Adipose tissue (tissue), 3 donors: ENCODE measurements around the gene BCKDHA. TPM values are rescaled to one million over a fixed set of nuclear protein-coding genes. Genes with fewer than 3 reads are reported as not detected.
"Not testable (repeated sequence)": the region's sequence is repeated elsewhere in the genome, so short reads cannot be mapped to it uniquely, and the experiment has no call there.

ENCODE experiments used
- H3K27ac ChIP-seq: one replicate; pipeline ENCODE4 v1.5.1; 2013; ENCODE audit warnings: low read depth, low read length
- WGBS, 3 donors: extraction: QIAGEN DNeasy Blood & Tissue Kit; methylation state at CpG; one replicate each; pipeline ENCODE4 v1.1.7; 2013; 5-methylcytosine and 5-hydroxymethylcytosine counted together
- polyA plus RNA-seq, 3 donors: library from polyadenylated mRNA; stranded (reverse); fragments of 200-250 nt; gene quantifications; one replicate each; pipeline ENCODE4 v1.2.3, GENCODE V29; 2013
- donor health status: healthy with polysubstance abuse.
- donor health status: Bipolar disorder and iron deficiency.
- donor health status: healthy.

Gene BCKDHA
- polyA plus RNA-seq, 3 donors, result 42.6 to 61.2 (median 49.3) TPM

DNA sequence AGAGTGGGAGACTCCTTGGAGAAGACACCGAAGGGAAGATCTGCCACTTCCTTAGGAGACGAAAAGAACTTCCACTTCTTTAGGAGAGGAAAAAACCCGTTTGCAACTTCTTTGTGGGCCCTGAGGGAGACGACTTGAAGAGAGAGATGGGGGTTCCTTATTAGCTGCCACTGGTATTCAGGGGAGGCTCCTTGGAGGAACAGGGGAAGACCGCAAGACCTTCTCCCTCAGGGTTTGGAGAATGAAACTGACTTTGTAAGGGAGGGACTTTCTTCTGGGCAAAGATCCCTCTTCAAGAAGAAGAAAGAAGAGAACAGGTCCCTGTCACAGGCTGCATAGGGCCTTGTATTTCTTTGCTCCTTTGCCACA, 416 bp downstream of the BCKDHA start:
- WGBS, 3 donors, result 0 to 1% (median 0%) methylated on average over 5 of the region's 5 CpGs
- H3K27ac ChIP-seq, result no peak overlapping the region

DNA sequence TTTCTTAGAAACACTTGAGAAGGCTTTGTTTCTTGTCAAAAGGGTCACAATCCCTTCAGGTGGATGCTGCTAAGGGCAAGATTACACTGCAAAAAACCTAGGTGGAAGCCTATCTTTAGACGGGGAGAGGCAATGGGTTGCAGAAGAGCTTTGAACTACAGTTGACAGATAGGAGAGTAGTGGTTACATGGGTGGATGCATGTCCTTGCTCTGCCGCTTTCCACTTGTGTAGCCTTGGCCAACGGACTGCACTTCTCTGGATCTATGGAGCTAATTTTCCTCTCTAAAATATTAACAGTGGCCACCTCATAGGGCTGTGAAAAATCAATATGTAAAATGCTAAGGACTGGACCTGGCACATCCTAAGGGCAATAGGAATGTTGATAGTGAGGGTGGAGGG, 980 bp downstream of the BCKDHA start:
- 11 to 62% (median 51%) methylated on average over 3 of the region's 3 CpGs for WGBS, 3 donors
- H3K27ac ChIP-seq, result no peak overlapping the region

DNA sequence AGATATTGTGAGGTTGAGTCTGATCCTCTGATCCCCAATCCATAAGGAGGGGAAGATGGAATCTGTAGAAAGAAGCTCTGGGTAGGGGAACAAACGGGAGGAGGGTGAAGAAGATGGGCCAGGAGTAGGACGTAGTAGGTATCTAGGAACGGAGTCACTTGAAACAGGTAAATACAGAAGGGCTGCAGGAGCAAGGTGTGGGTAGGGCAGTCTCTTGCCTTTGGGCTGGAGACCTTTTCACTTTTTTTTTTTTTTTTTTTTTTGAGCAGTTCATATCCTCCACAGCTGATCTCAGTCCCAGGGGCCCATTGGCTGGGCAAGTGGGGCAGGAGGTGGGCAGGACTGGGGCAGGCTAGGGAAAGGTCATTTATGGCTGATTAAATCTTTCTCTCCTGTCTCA, 1.5 kb downstream of the BCKDHA start:
- 63 to 92% (median 84%) methylated on average over 3 of the region's 3 CpGs for WGBS, 3 donors
- H3K27ac ChIP-seq, result no peak overlapping the region

DNA sequence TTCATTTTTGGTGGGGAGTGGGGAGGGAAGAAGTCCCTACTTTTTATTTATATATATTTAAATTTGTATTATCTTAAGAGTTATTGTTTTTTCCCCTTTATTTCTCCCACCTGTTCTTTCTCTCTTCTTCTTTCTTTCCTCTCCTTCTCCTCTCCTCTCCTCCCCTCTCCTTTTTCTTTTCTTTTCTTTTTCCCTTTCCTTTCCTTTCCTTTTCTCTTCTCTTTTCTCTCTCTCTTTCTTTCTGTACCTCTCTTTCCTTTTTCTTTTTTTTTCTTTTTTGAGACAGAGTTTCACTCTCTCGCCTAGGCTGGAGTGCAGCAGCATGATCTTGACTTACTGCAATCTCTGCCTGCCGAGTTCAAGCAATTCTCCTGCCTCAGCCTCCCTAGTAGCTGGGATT, 1.9 kb downstream of the BCKDHA start:
- H3K27ac ChIP-seq, result no peak overlapping the region
- 91 to 95% (median 91%) methylated on average over 2 of the region's 2 CpGs for WGBS, 3 donors

DNA sequence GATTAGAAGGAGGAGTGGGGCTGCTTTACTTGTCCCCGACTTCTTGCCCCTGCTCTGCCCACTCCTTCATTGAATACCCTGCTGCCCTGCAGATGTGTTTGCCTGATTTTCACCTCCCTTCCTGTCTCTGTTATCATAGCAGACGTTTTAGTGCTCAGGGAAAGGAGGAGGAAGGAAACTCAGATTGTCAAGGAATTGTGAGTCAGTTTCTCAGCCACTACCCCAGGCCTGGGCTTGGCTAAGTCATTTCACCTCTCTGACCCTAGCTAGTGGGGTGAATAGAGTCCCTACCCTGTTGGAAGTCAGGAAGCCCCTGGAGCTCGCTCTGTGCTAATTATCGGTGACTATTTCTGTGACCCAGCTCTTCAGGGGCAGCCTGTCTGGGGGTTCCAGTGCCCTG, 3.9 kb downstream of the BCKDHA start:
- WGBS, 3 donors, result 68 to 72% (median 68%) methylated on average over 4 of the region's 4 CpGs
- H3K27ac ChIP-seq, result no peak overlapping the region

DNA sequence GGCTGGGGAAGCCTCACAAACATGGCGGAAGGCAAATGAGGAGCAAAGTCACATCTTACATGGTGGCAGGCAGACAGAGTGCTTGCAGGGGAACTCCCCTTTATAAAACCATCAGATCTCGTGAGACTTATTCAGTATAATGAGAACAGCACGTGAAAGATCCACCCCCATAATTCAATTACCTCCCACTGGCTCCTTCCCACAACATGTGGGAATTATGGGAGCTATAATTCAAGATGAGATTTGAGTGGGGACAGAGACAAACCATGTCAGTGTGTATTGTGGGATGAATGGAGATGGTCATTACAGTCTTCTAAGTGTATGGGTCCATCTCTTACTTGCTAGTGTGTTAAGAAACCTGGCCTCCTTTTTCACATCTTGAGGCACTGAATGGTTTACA, 4.4 kb downstream of the BCKDHA start:
- H3K27ac ChIP-seq, result no peak overlapping the region
- WGBS, 3 donors, result 65 to 90% (median 75%) methylated on average over 3 of the region's 3 CpGs

DNA sequence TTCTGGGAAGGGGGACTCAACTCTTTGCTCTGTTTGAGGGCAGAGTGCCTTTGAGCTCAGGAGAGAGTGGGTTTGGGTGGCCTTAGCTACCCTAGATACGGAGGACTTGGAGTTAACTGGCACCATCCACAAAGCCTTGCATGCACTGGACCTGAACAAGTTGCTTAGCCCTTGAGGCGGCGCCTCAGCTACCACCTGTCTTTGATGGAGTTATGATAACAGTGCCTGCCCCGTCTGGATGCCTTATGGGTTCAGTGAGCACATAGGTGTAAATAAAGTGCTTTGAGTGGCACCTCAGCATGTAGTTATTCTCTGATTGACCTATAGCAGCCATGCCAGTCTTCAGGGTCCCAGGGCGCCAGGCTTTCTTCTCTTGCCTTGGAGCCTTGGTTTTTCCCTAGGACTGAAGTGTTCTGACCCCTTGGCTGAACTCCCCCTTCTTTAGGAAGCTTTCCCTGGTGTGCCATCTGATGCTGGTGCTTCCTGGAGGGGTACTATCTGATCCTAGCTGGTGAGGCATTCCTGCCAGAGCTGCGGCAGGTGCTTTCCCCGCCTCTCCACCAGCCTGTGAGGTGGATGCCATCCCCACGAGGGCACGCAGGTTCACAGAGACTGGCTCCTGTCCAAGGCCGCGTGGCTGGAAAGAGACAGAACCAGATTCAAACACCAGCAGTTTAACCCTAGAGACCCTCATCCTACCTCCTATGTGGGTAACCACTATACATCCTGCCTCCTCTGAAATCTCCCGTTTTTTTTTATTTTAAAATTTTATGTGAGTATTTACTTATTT, 5.8 kb downstream of the BCKDHA start:
- no peak overlapping the region for H3K27ac ChIP-seq
- 50 to 70% (median 67%) methylated on average over 12 of the region's 12 CpGs for WGBS, 3 donors

DNA sequence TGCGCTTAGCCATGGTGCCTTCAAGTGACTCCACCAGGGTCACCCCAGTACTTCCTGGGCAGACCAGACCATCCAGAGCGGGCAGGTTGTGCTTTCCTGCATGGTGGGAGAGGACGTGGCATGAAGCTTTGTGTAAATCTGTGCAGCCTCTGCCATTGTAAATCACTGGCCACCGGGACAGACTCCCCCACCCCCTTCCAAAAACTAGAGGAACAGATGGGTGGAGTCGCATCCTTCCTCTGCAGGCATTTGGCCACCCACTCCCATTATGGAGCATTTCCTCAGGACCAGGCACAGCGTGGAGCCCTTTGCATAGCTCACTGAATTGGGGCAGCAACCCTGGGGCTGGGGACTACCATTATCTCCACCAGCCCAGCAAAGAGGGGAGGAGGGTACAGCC, 8.2 kb downstream of the BCKDHA start:
- H3K27ac ChIP-seq, result no peak overlapping the region
- WGBS, 3 donors, result 56 to 84% (median 63%) methylated on average over 6 of the region's 6 CpGs

DNA sequence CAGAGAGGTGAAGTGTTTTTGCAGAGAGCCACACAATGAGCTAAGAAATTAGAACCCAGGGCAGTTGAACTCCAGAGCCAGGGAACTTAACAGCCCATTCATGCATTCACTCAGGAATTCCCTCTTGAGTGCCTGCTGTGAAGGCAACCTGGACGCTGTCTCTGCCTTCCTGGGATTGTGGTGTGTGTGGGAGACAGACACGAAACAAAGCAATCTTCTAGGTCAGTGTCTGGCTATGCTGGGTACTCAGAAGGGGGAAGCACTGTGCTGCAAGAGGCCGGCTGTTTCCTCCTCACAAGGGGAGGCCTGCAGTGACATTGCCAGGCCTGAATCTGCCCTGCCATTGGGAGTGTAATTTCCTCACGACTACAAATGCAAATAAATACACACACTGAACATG, 9.7 kb downstream of the BCKDHA start:
- no peak overlapping the region for H3K27ac ChIP-seq
- WGBS, 3 donors, result 24 to 61% (median 30%) methylated on average over 4 of the region's 4 CpGs

DNA sequence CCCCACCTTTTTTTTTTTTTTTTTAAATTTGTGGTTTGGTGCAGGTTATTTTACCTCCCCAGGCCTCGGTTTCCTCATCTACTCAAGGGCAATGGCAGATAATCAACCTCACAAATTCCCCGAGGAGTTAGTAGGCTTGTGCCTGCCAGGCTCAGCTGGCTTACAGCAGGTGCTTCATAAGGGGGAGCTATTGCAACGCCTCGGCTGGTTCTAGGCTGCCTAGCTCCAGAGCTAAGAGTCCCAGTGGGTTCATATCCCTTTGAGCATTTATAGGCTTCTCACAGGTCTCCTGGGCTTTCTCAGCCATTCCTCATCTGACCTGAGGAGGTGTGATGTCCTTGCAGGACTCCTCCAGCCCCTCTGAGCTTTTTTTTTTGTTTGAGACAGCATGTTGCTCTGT, 10.6 kb downstream of the BCKDHA start:
- WGBS, 3 donors, result 62 to 81% (median 67%) methylated on average over 4 of the region's 4 CpGs
- no peak overlapping the region for H3K27ac ChIP-seq

DNA sequence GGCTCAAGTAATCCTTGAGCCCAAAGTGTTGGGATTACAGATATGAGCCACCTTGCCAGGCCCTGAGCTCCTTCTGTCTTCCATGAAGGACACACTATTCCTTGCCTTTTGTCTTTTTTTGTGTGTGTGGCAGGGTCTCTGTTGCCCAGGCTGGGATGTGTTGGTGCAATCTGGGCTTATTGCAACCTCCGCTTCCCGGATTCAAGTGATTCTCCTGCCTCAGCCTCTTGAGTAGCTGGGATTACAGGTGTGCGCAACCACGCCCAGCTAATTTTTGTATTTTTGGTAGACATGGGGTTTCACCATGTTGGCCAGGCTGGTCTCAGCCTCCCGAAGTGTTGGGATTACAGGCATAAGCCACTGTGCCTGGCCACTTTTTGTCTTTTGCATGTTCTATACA, 11.2 kb downstream of the BCKDHA start:
- 75 to 83% (median 80%) methylated on average over 5 of the region's 5 CpGs for WGBS, 3 donors
- not testable (repeated sequence) for H3K27ac ChIP-seq

DNA sequence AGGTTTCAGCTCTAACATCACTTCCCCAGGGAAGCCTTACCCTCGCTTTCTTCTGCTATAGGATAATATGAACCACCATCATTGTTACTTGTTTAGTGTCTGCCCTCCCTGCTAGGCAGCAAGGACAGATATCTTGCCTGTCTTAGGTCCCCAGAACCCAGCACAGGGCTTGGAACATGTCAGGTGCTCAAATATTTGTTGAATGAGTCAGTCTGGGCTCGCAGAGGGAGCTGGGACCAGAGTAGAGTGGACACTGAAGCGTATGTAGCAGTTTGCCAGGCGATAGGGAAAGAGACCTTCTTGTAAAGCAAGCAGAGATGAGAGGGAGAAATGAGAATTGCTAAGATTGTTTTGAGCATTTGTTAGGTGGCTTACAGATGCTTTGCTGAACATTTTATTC, 11.7 kb downstream of the BCKDHA start:
- WGBS, 3 donors, result 31 to 63% (median 58%) methylated on average over 4 of the region's 4 CpGs
- no peak overlapping the region for H3K27ac ChIP-seq

DNA sequence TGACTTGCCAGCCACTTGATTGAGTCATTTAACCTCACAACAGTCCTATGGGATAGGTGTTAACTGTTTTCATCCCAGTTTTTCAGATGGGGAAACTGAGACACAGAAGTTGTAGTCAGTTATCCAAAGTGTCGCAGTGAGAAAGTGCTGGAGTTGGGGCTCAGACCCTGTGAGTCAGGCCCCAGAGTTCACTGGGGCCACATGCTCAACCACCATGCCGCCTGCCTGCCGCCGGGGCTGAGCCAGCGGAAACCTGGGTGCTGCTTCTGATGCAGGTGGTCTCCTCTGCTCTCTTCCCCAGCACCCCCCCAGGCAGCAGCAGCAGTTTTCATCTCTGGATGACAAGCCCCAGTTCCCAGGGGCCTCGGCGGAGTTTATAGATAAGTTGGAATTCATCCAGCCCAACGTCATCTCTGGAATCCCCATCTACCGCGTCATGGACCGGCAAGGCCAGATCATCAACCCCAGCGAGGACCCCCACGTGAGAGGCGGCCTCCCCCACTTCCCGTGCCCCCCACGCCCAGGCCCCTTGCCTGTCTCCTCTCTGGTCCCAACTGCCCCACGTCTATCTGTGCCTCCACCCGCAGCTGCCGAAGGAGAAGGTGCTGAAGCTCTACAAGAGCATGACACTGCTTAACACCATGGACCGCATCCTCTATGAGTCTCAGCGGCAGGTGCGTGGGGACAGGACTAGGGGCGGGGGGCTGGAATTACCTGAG, 12.9 kb downstream of the BCKDHA start:
- no peak overlapping the region for H3K27ac ChIP-seq
- 83 to 91% (median 90%) methylated on average over 21 to 23 of the region's 23 CpGs for WGBS, 3 donors

DNA sequence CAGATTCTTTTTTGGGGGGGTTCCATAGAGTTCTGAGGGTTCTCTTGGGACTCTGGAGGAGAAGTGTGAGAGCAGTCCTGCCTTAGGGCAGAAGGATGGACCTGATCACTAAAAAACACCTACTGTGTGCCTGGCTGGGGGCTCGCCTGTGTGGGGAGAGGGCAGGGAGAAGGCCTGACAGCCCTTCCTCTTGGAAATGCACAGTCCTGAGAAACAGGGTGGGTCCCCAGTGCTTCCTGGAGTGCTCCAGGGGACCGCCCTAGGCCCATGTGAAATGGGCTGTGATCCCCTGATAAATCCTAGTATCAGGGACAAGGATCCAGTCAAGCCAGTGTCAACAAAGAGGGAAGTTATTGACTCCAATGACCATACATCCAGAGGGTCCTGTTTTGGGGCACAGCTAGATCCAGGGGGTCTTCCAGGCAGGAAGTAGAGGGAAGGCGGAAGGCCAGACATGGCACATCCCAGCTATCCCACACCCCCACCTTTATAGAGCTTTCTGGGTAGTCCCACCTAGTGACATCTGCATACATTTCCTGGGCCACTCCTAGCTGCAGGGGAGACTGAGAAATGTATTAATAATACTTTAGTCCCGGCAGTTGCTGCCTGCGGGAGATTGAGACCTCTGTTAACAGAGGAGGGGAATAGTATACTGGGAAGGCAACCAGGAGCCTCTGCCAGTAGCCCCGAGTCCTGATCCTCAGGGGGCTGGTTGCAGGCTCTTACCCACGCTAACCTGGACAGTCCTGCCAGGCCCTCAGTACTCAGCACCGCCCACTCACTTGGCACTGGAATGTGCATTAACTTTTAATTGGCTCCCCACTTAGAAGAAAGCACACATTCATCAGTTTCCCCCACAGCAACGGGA, 13.7 kb downstream of the BCKDHA start:
- no peak overlapping the region for H3K27ac ChIP-seq
- 66 to 70% (median 68%) methylated on average over 9 of the region's 9 CpGs for WGBS, 3 donors

DNA sequence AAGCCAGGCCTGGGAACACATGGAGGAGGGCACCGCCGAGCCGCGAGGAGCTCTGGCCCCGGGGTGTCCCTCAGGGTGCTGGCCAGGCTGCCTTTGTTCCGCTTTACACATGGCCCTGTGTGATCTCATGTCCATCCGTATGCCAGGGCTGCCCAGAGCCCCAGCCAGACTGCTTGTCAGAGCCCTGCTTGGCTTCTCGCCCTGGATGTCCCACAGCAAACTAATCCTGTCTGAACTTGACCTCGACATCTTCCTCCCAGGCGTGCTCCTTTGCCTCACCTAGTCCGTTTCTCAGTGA, 14.3 kb downstream of the BCKDHA start:
- 51 to 83% (median 73%) methylated on average over 11 of the region's 11 CpGs for WGBS, 3 donors
- H3K27ac ChIP-seq, result no peak overlapping the region

DNA sequence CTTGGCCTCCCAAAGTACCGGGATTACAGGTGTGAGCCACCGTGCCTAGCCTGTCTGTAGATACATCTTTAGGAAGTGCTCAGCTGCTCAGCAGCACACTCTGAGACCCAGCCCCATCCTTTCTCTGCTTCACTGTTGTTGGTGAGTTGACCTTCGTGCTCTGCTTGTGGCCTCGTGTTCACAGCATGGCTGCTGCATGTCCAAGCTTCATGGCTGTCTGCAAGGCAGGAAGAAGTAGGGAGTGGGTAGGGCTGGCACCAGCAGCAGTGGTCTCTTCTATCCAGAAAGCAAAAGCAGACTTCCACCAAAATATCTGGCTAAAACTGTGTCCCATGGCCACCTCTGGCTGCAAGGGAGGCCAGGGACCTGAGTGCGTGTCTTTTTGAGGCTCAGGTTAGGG, 15.3 kb downstream of the BCKDHA start:
- 94 to 95% (median 95%) methylated on average over 5 of the region's 5 CpGs for WGBS, 3 donors

DNA sequence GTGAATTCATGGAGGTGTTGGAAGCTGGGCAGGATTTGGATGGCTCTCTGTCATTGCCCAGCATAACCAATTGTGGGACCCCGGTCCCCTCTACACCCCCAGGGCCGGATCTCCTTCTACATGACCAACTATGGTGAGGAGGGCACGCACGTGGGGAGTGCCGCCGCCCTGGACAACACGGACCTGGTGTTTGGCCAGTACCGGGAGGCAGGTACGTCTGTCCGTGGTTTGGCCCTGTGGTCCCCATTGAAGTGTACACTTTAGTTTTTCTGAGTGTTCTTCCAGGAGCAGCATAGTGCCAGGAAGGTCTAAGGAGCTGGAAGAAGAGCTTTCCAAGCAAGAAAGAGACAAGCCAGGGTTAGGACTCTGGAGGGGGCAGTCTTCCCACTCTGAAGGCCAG, 16.3 kb downstream of the BCKDHA start:
- H3K27ac ChIP-seq, result no peak overlapping the region
- 92 to 94% (median 93%) methylated on average over 10 of the region's 10 CpGs for WGBS, 3 donors

More for the DNA sequence above, 15.3 kb downstream of the BCKDHA start:
- H3K27ac ChIP-seq, result no peak overlapping the region

DNA sequence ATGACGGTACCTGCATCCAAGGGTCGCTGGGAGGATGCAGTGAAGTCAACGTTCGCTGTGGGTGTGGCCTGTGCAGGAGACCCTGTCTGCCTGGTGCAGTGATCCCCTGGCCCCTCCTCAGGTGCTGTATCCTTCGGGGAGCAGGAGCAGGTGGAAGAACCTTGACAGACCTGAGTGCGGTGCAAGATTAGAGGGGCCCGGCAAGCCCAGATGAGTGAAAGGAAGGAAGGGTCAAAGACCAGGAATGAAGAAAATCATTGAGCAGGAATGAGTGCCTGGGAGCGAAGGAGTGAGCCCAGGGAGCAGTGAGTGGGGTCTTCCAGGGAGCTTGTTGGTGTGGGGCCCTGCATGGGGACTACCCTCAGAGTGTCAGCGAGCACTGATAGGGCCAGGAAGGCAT, 16.8 kb downstream of the BCKDHA start:
- WGBS, 3 donors, result 87 to 89% (median 88%) methylated on average over 9 of the region's 9 CpGs
- no peak overlapping the region for H3K27ac ChIP-seq

DNA sequence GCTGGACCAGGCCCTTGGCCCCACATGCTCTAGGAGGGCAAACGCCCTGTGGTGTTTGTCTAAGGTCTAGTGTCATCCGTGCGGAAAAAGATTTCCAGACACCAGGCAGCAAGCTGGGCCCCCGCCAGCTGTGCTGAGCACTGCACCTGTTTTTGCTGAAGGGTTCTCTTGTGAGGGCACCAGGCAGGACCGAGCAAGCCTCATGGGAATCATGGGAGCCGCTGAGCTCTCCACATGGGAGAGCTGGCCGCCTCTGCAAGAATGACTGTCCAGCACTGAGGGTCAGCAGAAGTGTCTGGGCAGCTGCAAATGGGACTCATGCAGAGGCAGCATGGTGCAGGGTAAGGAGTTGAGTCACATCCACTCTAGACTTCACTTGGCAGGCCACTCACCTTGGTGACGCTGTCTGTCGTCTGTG, 17.5 kb downstream of the BCKDHA start:
- 79 to 90% (median 87%) methylated on average over 9 of the region's 9 CpGs for WGBS, 3 donors
- no peak overlapping the region for H3K27ac ChIP-seq
